Right lobe of liver (tissue), 4 donors: Measurements from ENCODE around the gene CCDC158.

Experiments used
- POLR2A ChIP-seq: fragments of 450-650 bp; IDR thresholded peaks from one replicate; pipeline ENCODE4 v1.6.1; 2017; ENCODE audit warnings: antibody characterized with exemption, mild to moderate bottlenecking
- TF ChIP-seq, protein P1 (sequence below), 4 donors: fragments of 200-600 bp in 3 of 4; fragments of 450-650 bp in 1 of 4; IDR thresholded peaks; one replicate each; pipeline versions ENCODE4 v1.5.1 to v1.8.0; 2016 to 2022; ENCODE audit warnings: antibody characterized with exemption in 4 of 4, mild to moderate bottlenecking in 2 of 4
- donor health status: DM: no; HTN: no; CAD: no.
- donor health status: DM: no; HTN: no; CAD: no.
- donor health status: DM: no; HTN: yes; CAD: no.

DNA sequence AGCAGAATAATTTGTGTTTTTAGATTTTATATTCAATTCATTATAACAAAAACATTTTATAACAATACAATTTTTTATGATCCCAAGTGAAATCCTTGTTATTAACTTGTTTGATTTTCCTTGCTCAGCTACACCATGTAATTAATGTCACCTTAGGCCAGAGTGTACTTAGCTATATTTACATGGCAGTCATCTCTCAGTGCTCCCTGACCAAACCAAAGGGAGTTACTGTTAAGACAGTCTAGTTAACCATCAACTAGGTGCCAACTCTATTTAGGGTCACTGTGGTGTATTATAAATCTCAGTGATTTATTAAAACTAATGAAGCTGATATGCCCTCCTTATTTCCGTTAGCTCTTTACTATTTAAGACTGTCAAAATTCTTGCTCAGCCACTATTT, 44.4 kb downstream of the CCDC158 start:
- TF ChIP-seq, protein P1, sequence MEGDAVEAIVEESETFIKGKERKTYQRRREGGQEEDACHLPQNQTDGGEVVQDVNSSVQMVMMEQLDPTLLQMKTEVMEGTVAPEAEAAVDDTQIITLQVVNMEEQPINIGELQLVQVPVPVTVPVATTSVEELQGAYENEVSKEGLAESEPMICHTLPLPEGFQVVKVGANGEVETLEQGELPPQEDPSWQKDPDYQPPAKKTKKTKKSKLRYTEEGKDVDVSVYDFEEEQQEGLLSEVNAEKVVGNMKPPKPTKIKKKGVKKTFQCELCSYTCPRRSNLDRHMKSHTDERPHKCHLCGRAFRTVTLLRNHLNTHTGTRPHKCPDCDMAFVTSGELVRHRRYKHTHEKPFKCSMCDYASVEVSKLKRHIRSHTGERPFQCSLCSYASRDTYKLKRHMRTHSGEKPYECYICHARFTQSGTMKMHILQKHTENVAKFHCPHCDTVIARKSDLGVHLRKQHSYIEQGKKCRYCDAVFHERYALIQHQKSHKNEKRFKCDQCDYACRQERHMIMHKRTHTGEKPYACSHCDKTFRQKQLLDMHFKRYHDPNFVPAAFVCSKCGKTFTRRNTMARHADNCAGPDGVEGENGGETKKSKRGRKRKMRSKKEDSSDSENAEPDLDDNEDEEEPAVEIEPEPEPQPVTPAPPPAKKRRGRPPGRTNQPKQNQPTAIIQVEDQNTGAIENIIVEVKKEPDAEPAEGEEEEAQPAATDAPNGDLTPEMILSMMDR (IDR thresholded peaks at IDR 0.05) = no peak
- no peak for TF ChIP-seq POLR2A
